ENCODE results near the gene ALDH1A1. TPM values are rescaled to one million over a fixed set of nuclear protein-coding genes. Genes with fewer than 3 reads are reported as not detected.
"Not testable (repeated sequence)": the region's sequence is repeated elsewhere in the genome, so short reads cannot be mapped to it uniquely, and the experiment has no call there.

Gene ALDH1A1
- total RNA-seq, 1 donor from 2014 or later: 23.3 TPM

DNA sequence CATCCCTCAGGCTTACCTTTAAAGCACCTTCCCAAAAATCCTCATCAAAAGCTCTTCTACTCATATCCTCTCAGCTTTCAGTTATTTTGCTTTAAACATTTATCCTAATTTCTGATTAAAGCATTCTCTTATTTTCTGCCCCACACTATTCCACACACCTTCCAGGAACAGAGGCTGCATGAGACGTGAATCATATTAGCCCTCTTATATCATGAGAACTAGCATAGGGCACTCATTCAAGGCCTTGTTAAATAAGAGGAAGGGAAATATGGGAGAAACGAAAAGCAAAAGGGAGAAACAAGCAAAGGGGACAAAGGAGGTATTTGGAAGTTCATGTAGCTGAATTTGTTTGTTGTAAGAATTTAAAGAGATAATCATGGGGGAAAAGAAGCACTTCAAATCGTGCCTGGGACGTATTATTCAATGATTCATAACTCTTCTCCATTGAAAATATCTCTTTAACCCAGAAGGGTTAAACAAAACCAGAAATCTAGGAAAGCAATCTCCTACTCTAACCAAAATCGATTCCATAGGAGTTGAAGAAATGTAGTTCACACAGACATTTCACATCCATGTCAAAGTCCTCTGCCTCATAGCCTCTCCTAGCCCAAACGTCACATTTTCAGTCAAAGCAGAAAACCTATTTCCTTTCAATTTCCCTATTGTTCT lies 4.1 kb downstream of the ALDH1A1 start:
- intact Hi-C loops (cut with micrococcal nuclease): no loop called here
- ATAC-seq (no peak), DNase-seq (no peak)

DNA sequence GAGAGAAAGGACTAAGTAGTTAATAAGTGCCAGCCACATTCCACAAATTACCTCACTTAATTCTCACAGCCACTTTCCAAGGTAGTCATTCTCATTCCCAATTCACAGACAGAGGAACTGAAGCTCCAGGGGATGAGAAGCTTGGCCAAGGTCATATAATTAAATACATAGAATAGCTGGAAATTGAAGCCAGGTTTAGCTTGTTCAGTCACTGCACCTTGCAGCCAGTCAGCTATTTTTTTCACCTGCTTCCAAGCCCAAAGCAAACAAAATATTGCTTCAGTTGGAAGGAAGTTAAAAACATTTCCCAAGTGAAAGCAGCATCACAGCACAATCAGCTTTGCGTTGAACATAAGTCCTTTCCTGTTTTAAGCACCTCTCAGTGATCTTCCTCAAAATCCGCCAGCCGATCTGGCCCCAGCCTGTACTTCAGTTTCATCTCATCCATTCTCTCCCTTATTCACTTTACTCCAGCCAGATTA lies 4.8 kb downstream of the ALDH1A1 start:
- ATAC-seq (no peak), DNase-seq (no peak)
- intact Hi-C loops (cut with micrococcal nuclease): no loop called here

DNA sequence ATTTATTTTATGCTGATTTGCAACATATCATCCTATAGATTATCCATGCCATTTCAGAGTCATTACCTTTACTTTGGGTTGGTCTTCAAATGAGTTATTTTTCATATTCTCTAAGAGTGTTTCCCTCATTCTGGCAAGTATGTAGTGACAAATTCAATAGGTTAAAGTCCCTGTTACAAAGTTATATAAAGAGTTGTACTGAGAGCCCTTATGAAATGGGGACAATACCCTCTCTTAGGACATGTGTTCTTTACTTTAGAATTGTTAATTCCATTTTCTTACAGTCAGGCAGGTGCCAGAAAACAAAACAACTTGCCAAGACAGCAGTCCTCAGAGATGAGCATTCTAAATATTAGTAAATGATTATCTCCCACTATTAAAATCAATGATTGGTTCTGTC lies 6.0 kb downstream of the ALDH1A1 start:
- DNase-seq (no peak), ATAC-seq (no peak)
- intact Hi-C loops (cut with micrococcal nuclease): no loop called here

DNA sequence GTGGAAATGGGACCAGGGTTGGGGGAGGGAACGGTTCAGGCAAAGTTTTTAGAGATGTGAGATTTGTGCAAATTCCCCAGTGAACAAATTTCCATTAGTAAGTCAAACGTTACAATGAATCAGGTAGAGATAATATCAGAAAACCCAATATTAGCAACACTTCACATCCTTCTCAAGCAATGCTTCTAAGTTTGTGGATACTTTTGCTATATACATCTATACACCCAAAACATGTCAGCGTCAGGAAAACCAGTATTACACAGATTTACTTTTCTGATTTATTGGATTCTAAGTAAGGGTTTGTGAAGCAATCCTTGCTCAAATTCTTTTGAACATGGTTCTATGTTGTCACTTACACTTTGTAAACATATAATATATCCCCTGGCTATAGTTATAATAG lies 6.5 kb downstream of the ALDH1A1 start:
- no peak for ATAC-seq
- DNase-seq: no peak
- intact Hi-C loops (cut with micrococcal nuclease): no loop called here

DNA sequence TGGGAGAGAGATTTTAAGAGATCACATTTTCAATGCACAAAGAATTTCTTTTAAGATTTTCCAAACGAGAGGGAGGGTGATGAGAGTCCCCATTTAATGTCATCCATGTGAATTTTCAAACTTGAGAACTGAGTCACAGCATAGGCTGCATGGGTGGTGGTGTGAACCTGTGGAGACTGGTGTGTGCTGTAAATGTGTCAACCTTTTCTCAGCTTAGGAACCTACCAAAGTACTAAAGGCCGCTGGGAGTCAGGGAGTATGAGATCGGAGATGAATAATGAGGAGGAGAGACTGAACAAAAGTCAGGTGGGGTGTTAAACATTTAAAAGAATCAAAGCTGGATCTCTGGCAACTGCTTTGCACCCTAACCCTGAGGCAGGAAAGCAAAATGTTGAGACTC lies 7.5 kb downstream of the ALDH1A1 start:
- no peak for DNase-seq
- intact Hi-C loops (cut with micrococcal nuclease): no loop called here
- ATAC-seq: no peak

DNA sequence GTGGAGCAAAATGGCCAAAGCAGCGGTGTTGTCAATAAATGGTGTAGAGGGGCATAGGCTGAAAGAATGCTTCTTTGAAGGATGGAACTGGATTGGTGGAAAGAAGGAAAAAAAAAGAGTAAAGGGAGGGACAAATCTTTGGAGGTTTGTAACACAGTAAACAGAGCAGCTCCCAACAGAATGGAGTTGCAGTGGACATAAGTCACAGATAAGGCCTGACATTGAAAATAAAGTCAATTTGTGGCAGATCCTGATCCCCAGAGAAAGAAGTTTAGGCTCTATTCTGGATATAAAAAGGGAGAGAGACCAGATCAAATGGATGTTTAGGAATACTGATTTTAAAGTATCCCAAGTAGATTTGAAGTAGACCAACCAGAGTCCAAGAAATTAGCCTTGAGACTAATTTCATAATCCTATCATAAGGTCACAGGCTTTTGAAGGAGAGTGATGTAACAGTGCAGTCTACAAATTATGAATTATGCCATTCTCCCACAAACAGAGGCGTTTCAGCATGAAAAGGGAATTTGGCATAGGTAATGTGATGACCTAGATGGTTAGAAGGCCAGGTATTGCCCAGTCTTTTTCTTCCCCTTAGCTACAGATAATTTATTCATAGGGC lies 8.9 kb downstream of the ALDH1A1 start:
- intact Hi-C loops (cut with micrococcal nuclease): no loop called here
- ATAC-seq: no peak
- DNase-seq: no peak

DNA sequence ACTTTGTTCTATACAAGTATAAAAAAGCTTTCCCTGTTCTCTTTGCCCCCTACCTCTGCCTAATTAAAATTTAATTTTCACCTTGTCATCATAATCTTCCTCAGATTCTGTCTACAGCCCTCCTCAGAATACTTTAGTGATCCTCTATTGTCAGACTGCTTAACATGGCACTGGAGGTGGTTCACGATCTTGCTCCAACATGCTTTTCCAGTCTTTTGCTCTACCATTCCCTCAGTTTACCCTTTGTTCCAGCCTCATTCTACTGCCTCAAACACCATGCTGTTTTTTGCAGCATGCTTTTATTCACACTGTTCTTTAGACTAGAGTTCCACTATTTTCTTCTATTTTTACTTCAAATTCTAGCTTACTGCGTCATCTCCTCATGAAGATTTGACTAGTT lies 10.4 kb downstream of the ALDH1A1 start:
- ATAC-seq (no peak), DNase-seq (no peak)
- intact Hi-C loops (cut with micrococcal nuclease): no loop called here

DNA sequence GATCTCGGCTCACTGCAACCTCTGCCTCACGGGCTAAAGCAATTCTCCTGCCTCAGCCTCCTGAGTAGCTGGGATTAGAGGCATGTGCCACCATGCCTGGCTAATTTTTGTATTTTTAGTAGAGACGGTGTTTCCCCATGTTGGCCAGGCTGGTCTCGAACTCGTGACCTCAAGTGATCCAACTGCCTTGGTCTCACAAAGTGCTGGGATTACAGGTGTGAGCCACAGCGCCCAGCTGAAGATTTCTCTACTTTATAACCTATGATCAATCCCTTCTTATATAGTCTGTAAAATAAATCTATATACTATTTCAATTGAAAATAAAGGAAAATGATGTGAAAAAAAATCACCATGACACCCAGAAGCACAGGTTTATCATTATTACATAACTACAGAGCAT lies 13.3 kb downstream of the ALDH1A1 start:
- ATAC-seq; DNase-seq; intact Hi-C loops (cut with micrococcal nuclease): not testable (repeated sequence)

DNA sequence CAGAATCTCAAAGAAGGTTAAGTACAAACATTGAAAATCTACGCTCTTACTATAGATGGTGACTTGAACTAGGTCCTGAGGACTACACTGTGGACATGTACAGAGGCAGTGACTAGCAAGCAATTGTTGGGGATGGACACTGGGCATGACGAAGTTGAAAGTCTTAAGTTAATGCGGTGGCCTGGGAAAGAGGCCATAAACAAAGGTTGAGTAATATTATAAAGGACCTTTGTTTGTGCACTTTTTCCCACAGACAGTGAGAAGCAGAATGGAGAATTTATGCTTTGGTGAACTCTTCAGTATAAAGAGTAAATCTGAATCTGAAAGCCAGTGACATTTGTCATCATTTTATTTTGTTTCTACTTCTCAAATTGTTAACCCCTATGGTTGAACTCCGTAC lies 15.3 kb downstream of the ALDH1A1 start:
- ATAC-seq: no peak
- DNase-seq: no peak
- intact Hi-C loops (cut with micrococcal nuclease): no loop called here

DNA sequence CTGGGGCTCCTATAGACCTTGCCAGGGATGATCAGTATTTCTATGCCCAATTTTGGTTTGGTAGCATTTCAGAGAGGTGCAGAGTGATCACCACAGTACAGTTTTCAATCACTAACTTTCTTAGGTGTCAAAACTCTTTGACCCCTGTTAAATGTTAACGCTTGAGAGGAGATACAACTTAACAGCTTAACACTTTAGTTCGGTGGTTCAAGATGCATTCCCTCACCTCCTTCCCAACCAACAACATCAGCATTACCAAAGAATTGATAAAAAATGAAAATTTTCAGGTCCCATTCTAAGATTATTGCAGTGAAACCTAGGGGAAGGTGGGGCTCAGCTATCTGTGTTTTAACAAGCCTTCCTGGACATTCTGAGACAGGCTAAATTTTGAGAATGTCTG lies 16.2 kb downstream of the ALDH1A1 start:
- intact Hi-C loops (cut with micrococcal nuclease): no loop called here
- ATAC-seq (no peak), DNase-seq (no peak)

DNA sequence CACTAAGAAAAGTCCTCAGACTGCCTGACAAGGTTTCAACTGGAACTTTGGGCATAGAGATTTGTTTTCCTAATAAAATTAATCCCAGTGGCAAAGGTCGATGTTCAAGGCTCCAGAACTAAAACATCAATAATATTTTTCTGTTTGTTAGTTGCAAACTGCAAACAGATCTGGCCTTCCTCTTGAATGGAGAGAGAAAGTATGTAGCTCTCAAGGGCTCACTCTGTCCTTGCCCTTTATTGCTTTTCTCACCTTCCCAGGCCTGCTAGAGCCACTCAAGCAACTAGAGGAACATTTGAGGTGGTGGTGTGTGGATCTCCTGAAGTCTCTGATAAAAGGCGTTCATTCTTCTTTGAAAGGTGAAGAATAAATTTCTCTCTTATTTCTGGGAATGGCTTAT lies 16.6 kb downstream of the ALDH1A1 start:
- DNase-seq (no peak), ATAC-seq (no peak)
- intact Hi-C loops (cut with micrococcal nuclease): no loop called here

DNA sequence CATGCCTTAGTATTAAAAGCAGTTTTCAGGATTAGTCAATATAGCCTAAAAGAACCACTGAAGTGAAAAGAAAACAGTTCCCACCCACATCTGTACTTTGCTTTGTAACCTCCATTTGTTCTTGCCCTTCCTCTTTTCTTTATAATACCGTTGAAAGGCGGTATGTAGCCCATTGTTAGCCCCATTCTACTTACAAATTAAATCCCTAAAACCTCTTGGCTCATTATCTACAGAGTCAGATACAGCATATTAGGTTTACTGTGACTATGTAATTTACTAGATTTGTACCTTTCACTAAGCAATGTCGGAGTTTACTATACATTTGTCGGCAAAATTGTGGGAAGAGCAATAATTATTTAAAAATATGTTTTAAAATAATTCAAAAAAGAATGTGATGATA lies 17.3 kb downstream of the ALDH1A1 start:
- no peak for ATAC-seq
- intact Hi-C loops (cut with micrococcal nuclease): no loop called here
- no peak for DNase-seq

DNA sequence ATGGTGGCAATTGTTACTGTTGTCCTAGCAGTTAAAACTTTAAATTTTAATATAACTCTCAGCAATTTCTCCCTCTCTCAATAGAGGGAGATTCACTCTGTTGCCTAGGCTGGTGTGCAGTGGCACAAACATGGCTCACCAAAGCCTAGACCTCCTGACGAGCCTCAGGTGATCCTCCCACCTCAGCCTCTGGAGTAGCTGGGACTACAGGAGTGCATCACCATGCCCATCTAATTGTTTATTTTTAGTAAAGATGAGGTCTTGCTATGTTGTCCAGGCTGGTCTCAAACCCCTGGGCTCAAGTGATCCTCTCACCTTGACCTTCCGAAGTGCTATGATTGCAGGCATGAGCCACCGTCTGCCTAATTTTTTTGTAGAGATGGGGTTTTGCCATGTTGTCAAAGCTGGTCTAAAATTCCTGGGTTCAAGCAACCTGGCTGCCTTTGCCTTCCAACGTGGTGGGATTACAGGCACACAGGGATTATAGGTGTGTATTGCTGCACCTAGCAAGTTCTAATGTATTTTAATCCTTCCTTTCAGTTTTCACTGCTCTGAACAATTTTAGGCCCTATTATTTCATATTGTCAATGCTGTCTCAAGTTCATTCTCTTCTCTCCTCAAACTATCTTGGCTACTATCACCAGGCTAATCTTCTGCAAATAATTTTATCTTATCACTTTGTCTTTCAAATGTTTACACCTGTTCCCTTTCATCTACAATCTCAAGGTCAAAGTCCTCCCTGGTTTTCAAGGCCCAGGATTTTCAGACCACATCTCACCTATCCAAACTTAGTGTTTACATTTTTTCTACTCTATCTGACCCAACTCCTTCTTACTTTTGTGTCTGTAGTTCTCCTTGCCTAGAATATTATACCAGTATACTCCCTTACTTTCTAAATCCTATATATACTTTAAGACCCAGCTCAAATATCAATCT lies 18.9 kb downstream of the ALDH1A1 start:
- ATAC-seq: no peak
- DNase-seq: no peak
- intact Hi-C loops (cut with micrococcal nuclease): no loop called here

DNA sequence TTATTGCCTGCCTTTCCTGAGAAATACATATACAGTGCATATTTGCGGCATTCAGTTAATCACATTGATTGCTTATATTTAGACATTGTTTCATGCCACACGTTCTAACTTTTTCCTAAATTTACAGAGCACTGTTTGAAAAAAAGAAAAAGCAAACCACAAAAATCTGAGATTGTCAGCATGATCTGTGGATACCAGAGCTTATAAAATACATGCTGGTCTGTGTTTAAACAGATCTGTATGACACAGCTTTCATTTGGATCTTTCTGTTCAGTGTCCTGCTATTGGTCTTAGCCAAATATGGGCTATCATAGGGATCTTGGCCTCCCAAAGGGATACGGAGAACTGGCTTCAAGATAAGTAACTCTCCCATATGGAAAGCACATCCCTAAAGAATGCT lies 20.2 kb downstream of the ALDH1A1 start:
- no peak for DNase-seq
- intact Hi-C loops (cut with micrococcal nuclease): no loop called here
- no peak for ATAC-seq

DNA sequence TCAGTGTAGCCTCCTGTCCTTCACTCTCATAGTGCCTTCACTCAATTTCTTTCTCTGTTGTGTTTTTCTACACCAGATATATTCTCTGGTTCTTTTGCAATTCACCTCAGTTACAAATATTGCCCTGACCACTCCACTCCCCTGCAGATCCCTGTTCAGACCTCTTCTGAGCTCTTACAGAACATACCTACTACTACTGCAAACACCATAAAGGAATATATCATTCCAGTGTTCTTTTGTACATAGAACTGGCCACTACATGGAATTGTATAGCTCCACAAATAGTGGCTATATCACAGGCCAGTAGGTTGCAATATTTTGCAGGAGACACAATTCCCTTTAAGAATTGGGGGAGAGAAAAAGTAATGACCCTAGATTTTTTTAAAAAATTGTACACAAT lies 21.0 kb downstream of the ALDH1A1 start:
- intact Hi-C loops (cut with micrococcal nuclease): no loop called here
- ATAC-seq (no peak), DNase-seq (no peak)

DNA sequence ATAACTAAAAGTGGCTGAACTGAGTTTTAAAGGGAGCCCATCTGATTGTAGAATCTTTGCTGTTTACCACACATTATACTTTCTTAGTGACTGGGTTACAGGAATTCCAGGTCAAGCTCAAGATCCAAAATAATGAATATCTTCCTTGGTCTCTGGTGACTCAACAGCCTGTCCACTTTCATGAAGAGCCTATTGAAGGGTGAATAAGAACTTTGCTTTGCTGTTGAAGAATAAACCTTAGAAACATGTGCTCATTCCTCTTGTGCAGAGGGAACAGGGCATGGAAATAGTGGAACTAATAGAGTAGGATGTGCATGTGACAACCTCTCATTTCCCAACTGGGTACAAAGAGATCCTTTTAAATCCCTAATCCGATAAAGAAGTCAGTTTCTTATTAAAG lies 21.4 kb downstream of the ALDH1A1 start:
- DNase-seq (no peak), ATAC-seq (no peak)
- intact Hi-C loops (cut with micrococcal nuclease): no loop called here

DNA sequence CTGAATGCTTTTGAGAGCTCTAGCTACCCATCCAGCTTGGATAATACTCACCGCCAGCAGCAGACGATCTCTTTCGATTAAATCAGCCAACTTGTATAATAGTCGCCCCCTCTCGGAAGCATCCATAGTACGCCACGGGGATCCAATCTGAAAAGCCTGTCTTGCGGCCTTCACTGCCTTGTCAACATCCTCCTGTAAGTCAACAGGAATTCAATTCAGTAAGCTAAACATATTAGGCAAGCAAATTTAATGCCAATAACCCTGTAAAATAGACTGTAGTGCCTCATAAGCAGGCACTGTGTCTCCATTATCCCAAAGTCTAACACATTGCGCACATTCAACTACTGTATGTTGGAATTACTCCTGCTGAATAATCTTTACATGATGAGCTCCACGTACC lies 22.0 kb downstream of the ALDH1A1 start:
- DNase-seq (no peak), ATAC-seq (no peak)
- intact Hi-C loops (cut with micrococcal nuclease): no loop called here

DNA sequence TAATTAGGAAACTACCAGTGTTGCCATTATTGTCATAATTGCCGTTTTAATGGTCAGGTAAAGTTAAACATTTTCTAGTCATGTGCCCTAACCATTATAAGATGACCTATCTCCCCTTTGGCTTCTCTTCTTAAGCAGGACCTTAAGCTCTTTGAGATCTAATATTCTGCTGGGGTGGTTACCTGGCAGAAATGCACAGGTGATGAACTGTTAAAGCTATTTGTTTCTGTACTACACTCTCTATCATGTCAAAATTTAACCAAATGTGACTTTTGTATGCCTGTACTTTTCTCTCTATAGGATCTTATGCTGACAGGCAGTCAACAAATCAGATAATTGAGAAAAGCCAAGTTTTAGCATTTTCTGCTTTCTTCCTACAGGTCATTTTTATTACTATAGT lies 23.3 kb downstream of the ALDH1A1 start:
- ATAC-seq (no peak), DNase-seq (no peak)
- intact Hi-C loops (cut with micrococcal nuclease): no loop called here

DNA sequence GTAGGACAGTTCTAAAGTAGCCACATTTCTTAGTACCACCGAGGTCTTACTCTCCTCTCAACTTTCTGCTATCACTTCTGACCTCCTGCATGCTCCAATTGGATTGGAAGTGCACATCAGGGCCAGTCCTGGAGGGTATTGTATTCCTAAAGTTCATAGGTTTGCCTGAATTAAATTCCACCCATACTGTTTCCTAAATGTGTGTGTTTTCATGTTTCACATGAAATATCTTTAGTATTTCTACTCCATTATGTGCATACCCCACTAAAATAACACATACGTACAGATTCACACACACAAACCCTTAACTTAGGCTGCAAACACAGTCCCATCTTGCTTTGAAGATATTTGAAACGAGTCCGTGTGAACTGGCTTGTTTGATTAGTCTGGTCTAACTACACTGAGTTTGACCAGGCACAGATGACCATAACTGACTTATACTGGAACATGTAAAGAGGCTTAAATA lies 24.8 kb downstream of the ALDH1A1 start:
- DNase-seq: no peak
- no peak for ATAC-seq
- intact Hi-C loops (cut with micrococcal nuclease): no loop called here

DNA sequence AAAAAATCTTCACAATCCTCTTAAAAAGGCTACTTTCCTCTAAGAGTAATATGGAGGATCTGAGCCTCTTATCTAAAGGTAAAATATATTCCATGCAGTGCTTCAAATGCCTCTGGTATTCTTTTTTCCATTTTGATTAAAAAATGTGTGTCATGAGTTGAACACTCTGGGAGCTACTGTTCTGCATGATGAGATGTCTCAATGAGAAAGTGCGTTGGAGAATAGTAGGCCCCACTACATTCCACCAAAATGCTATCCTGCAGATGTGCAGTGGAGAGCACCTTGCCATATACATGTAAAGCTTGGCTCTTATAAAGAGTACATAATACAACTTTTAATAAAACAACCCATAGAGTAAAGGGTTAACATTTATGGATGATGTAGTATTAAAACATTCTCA lies 26.3 kb downstream of the ALDH1A1 start:
- DNase-seq: no peak
- intact Hi-C loops (cut with micrococcal nuclease): no loop called here
- ATAC-seq: no peak
